ENCODE measurements around the gene FAM114A2.

DNA sequence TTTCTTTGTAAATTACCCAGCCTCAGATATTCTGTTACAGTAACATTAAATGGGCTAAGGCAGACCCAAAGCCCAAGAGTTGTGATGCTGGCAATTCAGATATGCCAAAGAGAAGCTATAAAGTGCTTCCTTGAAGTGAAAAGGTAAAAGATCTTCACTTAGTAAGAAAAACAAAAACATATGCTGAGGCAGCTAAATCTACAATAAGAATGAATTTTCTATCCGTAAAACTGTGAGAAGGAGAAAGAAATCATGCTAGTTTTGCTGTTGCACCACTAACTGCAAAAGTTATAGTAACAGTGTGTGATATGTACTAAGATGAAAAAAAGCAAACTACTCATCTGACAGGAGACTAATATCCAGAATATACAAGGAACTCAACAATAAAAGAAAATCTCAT is 39.9 kb downstream of the FAM114A2 start:
- TF ChIP-seq CTCF (conservative IDR thresholded peaks at IDR 0.05) = no peak
- no peak for TF ChIP-seq ZFX (IDR thresholded peaks at IDR 0.05)

All from C4-2B (cell line).